NCI-H1694 (cell line): ENCODE data around the gene ATP2C2.
"Not testable (repeated sequence)": the region's sequence is repeated elsewhere in the genome, so short reads cannot be mapped to it uniquely, and the experiment has no call there.

Experiments
- DNase-seq: peaks from one replicate; lab custom pipeline; 2025; lab: John Stamatoyannopoulos, UW

Gene ATP2C2

DNA sequence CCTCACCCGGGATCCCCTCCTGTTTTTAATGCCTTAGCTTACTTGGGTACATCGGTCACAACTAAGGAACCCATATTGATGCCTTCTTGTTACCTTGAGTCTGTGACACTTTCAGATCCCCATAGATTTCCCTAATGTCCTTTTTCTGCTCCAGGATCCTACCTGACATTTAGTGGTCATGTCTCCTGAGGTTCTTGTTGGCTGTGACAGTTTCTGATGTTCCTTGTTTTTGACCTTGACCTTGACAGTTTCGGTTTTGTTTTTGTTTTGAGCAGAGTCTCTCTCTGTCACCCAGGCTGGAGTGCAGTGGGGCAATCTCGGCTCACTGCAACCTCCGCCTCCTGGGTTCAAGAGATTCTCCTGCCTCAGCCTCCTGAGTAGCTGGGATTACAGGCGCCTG, 52.2 kb downstream of the ATP2C2 start:
- not testable (repeated sequence) for DNase-seq

DNA sequence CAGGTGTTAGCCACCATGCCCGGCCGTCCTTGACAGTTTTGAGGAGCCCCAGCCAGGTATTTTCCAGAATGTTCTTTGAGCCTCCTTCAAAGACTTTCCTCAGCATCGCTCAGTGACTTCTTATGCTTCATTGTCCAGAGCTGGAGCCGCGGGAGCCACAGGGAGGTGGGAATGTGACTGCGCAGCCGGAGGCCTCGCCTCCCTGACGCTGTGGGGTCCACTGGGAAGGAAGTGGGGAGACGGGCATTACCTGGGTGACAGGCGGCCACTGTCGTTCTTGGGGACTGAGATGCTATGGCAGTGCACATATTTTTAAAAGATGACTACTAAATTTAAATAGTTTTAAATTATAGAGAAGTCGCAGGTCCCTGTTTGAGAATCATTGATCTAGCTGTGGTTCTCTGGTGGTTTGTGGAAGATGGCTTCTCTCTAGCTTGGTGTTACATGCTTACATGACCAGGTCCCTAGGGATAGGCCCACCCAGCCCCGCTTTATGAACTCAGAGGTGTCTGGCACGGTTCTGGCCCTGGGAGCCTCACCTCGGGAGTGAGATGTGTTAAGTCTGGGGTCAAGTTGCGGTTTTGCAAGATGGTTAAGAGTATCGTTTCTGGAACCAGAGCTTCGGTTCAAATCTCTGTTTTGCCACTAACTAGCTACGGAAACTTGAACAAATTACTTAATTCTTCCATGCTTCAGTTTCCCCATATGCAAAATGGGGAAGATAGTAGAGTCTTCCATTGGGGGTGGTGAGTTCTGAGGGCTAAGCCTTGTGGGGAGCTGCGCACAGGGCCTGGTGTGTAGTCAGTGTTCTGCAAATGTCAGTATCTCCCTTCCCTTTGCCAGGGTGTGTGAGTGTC, 53.0 kb downstream of the ATP2C2 start:
- no peak for DNase-seq

DNA sequence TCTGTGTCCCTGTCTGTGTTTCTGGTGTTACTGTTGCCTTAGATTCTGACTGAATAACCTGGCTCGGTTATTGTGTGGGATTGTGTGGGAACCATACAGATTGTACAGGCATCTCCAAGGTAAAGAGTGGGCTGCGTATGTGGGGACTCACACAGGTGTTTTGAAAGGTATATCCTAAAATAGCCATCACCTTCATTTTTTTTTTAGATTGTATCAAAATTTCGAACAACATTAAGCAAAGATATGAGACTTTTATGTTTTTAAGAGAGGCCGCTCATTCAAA, 53.5 kb downstream of the ATP2C2 start:
- no peak for DNase-seq

DNA sequence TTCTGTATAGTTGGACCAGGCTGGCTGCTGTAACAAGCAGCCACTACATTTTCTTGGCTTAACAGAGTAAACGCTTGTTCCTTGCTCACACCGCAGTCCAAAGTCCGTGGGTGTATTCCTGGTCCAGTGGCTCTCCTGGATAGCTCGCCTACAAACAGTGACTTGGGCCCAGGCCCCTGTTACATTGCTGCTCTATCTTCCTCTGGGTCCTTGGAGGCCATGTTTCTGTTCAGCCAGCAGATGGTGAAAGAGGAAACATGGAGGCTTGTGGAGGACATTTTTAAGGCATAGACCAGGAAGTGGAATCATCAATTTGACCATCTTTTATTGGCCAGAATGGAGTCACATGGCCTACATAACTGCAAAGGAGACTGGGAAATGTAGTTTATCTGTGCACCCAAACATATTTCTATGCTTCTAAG, 55.1 kb downstream of the ATP2C2 start:
- peak; percentile 11 for DNase-seq

DNA sequence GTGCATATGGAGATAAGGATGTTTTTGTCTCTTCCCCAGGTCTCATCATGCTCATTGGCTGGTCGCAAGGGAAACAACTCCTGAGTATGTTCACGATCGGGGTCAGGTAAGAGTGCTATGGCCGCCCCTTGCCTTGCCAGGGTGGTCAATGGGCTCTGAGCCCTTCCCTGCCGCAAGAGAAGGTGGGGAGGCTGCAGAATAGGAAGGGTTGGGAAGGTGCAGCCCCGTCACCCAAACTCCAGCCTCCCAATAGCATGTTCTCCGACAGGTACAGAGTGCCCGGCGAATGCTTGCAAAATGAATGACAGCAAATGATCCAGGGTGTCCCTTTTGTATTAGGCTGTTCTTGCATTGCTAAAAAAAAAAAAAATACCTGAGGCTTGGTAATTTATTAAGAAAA, 57.4 kb downstream of the ATP2C2 start:
- no peak for DNase-seq

DNA sequence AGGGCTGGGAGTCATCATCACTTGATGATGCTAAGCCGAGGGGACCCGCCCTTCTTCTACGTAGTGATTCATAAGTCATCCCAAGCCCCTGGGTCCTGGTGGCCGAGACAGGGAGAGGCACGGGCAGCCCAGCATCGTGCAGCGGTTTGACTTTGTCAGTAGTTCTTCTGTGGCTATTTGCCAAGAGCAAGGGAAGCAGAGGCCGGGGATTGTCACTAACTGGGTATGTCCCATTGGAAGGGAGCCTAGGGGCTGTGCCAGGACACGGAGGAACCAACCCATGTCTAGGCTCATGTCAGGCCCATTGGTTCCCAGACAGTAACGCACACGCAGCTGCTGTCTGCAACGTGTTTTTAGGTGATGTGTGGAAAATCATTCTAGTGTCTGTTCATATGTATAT, 58.5 kb downstream of the ATP2C2 start:
- no peak for DNase-seq

DNA sequence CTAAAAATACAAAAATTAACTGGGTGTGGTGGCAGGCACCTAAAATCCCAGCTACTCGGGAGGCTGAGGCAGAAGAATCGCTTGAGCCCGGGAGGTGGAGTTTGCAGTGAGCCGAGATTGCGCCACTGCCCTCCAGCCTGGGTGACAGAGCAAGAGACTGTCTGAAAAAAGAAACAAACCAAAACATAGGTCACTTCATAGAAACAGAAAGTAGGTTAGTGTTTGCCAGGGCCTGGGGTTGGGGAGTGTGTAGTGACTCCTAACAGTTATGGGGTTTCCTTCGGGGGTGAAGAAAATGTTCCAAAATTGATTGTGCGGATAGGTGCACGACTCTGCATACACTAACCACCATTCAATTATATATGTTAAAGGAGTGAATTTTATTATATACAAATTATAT, 59.2 kb downstream of the ATP2C2 start:
- no peak for DNase-seq

DNA sequence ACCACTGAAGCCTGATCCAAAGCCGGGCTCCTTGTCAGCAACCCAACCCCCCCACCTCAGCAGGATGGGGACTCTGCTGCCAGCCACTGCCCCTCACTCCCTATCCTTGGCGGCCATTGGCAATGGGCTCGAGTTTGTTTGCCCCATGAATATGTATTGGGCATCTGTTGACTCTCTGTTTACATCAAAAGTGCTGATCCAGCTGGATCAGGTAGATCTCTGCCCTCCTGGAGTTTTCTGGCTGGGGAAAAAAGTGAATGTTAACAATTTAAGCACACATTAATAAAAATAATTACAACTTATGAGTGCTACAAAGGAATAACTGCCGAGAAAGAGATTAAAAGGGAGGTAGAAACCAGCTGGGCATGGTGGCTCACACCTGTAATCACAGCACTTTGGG, 62.5 kb downstream of the ATP2C2 start:
- no peak for DNase-seq

DNA sequence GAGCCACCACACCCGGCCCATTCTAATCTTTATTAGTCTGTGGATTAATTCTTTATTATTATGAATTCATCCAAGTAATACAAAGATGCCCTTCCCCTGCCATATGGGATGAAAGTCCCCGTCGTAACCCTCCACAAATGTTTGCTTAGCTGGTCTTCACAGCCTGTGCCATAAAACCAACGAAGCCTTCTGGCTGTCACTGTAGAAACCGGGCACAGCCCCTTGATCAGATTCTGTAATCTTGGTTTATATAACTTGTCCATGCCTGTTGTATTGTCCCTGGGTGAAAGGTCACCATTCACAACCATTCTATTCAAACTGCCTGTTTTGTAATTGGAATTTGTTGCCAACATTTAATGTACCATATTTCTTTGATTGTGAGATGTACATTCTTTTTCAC, 66.5 kb downstream of the ATP2C2 start:
- DNase-seq = no peak

DNA sequence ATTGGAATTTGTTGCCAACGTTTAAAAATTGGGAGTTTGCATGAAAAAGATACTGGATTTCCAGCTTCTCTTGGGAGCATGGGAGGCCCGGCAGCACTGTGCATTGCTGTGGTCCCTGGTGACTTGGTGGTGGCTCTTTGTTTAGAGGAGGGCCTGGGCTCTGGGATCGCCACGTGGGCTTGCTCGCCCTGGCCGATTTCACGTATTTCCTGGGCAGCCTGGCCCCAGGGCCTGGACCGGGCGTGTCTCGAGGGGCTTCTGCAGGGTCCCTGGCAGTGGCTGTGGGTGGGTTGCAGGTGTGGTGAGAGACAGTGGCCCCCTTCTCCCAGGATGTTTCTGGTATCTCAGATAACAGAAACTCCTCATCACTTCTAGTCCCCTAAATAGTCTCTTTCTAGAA, 67.9 kb downstream of the ATP2C2 start:
- no peak for DNase-seq

DNA sequence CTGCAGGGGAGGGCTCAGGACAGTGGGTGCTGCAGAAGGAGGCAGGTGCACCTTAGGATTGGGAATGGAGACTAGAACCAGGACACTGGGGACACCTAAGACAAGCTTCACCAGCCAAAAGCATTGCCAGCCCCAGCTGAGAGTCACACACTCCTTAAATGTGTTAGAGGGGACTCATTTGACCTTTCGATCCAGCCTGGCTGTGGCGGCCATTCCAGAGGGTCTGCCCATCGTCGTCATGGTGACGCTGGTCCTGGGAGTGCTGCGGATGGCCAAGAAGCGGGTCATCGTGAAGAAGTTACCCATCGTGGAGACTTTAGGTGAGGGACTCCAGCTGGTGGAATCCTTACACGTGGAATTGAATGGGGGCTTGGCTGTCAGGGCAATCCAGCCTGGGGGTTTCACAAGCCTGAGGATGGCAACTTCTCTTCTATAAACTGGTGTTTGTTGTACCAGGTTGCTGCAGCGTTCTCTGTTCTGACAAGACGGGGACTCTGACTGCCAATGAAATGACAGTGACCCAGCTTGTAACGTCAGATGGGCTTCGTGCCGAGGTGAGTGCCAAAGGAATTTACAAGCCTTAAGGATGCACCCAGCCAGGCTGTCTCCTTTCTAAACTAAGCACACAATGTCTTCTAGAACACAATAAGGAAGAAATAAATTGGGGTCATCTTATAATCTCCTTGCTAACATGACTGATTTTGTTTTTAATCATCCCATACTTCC, 70.8 kb downstream of the ATP2C2 start:
- no peak for DNase-seq

DNA sequence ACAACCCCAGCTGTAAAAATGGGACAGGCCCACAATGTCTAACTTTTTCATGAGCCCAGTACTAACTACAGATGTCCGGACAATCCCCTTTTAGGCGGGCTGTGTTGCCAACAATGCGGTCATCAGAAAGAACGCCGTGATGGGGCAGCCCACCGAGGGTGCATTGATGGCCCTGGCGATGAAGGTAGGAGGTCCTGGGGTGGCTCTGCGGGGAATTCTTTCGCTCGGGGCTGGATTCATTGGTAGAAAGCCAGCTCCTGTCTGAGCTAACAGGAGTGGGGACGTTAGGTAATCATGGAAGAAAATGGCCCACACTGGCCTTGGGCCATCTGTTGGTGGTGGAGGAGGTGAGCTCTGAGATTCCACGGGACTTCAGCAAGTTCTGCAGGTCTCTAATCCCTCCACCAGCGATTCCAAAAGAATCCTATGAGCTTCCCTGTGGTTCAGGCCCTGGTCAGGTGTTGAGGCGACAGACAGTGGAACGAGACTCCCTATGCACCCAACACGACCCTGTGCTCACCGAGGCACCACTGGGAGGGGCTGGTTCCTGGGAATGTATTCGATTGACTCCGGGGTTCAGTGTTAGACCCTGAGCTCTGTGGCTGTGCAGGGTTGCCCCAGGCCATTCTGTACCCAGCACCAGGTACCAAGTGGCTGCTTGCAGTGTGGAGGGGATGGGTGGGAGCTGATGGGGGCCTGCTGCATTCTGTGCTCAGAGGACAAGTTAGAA, 74.2 kb downstream of the ATP2C2 start:
- no peak for DNase-seq

DNA sequence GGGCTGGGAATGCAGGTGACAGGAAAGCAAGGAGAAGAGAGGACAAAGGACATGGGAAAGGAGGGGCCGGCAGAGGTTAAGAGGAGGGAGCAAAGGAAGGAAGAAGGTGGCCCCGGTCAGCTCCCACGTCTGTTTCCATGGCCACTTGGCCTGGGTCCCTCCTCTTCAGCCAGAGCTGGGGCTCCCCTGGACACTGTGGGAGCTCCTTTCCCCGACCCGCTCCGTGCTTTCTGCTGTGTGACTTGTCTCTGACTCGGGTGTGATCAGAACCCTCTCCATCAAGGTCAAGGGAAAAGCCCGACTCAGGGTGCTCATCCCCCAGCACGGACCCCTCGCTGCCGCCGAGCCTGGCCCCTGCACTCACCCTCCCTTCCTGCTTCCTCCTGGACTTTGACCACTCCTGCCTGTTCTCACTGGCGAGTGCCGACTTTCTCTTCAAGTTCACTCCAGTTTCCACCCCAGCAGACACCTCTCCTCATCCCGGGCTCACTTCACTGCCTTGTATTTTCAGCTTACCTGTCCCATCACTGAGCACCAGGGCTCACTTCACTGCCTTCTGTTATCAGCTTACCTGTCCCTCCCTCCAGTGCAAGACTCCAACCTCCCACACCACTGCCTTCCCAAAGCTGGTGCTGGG, 74.9 kb downstream of the ATP2C2 start:
- DNase-seq = no peak

DNA sequence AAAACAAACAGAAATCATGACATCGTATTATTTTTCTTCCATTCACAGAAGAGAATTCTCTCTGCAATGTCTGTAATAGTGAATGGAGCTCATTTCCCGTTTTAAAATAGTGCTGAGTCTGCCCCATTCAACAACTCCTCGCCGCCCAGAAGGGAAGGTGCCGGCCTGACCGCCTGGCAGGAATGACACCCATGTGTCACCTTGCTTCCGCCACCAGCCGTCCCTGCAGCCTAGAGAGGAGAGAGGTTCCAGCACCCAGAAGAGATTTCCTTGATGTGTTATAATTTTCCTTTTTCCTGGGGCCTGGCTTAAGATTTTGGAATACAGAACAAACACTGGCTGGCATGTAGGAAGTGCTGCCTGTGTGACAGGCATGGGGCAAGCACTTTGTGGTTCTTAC, 76.1 kb downstream of the ATP2C2 start:
- no peak for DNase-seq

DNA sequence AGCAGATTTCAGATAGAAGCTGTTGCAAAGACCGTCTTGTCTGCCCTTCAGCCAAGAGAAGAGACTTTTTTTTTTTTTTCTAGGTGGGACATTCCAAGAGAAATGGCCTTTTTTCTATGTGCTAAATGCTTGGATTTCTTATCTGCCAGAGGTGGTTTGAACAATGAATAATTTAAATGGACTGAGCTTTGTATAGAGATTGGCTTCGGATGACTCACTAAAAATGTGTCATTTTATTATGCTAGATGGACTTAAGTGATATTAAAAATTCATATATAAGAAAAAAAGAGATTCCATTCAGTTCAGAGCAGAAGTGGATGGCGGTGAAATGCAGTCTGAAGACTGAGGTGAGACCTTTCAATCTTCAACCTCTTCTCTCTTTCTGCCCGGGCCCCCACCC, 77.7 kb downstream of the ATP2C2 start:
- DNase-seq = no peak

DNA sequence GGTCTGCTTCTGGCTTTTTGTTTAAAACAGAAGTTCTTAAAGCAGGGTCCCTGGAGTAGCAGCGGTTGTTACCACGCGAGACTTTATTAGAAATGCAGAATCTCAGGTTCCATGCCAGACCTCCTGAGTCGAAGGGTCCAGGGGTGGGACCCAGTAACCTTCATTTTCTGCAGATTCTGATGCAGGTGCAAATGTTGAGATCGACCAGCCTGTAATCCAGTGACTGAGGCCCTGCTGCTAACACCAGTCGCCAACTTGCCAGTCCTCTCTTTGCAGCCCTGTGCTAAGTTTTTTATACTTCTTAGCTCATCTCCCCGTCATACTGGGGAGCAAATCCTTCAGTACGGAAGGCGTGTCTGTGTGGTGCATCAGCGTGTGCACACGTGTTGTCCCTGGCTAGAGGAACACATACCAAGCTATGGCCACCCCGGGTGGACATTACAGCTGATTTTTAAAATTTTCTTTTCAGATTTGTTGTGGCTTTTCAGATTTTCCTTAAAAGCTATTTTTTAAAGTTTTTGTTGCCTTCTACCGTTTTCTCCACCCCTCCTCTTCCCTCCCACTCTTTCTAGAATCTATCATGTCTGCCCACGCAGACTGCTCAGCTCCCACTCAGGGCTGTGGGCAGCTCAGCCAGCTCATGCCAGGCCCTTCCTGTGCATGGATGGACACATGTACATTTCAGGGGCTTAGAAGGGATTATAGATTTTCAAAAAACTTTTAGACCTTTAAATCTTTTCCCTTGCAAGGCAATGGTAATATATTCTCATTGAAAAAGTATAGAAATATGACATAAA, 78.5 kb downstream of the ATP2C2 start:
- DNase-seq = no peak

DNA sequence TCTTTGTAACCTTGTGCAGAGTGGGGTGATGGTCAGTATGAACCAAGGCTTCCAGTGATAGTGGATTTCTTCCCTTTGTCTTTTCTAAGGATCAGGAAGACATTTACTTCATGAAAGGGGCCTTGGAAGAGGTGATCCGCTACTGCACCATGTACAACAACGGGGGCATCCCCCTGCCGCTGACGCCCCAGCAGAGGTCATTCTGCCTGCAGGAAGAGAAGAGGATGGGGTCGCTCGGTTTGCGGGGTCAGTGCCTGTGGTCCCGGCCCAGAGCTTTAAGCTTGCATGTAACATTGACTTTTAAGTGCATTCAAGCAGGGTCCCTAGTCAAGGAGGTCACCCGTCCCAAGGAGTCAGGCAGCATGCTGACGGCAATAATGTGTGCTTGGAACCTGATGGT, 80.1 kb downstream of the ATP2C2 start:
- DNase-seq = no peak

DNA sequence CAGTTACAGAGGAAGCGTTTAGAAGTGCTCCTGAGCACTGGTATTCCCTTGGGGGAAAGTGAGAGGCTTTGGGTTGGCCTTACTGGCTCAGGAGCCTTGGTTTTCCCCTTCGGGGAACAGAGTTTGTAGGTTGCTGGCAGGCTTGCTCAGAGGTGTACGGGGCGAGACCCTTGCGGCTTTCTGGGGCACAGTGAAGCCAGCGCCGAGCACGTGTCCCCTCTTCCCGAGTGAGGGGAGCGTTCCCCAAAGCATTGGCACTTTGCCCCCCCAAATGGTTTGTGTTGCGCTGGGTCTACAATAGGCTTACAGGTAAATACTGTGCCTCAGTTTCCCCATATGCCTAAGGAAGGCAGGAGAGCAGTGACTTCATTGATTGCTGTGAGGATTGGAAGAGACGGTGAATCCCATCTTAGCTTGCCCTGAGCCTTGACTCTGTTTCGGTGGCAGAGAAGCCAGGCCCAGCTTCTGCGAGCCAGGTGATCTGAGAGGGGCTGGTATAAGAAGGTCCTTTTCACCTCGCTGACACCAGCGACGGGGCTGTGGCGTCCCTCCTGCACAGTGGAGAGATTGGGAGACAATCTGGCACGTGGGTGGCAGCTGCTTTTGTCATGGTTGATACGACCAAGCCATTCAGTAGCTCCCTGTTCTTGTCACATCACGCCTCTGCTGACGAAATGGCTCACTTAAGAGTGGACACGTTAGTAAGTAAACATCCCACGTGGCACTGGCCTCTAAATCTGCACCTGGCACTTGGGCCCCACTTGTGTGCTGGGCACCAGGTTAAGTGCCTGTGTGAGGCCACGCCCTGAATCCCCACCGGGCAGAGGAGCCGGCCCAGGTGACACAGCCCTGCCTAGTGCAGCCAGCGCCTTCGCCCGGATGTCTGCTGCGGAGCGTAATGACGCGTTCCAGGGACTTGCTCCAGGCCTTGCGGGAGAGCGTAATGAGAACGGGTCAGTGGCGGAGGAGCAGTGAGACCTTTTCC, 81.1 kb downstream of the ATP2C2 start:
- DNase-seq = no peak

DNA sequence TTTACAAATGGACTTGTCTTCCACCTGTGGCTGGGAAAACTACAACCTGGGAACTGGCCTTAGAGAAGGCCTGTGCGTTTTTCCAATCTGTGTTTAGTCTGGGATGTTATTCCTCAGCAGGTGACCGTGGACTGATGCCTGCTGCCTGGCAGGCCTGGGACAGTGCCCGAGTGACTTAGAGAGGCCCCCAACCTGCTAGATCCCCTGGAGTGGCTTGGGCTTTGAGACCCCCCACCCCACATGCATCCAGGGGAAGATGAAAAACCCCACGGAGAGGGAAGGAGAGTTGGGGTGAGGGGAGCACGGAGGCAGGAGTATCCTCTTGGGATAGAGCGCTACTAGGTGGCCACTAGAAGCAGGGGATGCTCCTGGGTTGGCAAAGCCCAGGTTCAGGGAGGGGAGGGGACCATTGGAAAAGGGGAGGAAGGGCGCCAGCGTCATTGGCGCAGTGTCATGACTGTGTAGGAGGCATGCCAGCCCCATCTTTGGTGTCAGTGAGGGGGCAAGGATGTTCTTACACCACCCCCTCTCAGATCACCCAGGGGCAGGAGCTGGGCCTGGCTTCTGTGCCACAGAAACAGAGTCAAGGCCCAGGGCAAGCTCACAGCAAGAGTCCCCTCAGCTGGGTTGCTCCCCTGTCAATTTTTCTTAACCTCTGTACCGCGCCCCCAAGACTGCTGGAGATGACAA, 82.0 kb downstream of the ATP2C2 start:
- no peak for DNase-seq
